HG03108 (cell line): ENCODE data around the gene SCNM1.
"Not testable (repeated sequence)": the region's sequence is repeated elsewhere in the genome, so short reads cannot be mapped to it uniquely, and the experiment has no call there.

ENCODE experiments used
- ATAC-seq: cut with Tn5 transposase; IDR thresholded peaks from one replicate; pipeline ENCODE4 v1.9.1; 2021; ENCODE audit warnings: moderate library complexity; ENCODE audit not compliant: unreplicated experiment

Gene SCNM1

DNA sequence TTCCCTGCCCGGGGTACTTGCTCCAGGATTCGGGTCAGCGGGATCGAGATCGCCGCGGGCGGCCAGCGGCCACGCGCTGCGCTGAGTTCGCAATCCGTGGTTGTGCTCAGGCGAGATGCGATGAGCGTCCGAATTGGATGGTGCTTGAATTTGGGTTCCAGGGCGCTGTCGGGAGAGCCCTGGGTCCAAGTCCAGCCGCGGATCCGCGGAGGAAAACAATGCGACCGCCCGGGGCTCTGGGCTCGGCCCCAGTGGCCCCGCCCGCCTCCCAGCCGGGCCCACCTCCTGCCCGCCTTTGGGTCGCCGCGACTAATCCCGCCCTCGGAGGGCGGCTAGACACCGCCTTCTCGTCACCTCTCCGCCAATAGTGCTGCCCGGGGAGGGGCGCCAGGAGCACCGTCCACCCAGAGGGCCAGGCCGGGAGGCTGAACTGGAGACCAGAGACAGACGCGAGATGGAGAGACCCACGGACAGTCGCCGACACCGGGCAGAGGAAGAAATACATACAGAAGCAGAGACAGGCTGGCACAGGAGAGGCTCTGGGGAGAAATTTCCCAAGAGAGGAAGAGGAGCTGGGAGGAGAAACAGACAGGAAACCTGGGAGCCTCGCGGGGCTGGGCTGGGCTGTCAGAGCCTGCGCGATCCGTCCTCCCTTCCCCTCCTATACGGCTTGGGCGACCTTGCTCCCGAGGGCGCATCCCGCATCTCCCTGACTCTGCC, 19.4 kb upstream of the SCNM1 start, which contains the start of gene SEMA6C:
SEMA6C (minus strand) TSS at position 220 of the 720 bp plus-strand sequence. CDS start 4,010 bp downstream, outside the sequence.
- peak; percentile 100 for ATAC-seq

DNA sequence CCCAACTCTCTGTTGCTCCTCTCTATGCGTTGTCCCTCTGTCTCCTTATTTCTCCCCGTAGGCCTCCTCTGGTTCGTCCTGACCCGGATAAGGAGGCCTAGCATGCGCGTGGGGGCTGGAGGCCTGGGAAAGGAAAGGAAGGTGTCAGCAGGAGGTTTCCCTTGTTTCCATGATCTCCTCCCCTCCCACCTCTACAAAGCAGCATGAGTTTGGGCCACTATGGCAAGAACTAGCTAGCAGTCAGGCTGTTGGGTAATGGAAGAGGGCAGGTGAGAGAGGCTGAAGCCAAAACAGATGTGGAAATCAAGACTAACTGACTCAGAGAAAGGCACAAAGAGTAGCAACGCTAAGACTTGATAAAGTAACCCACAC, 18.8 kb upstream of the SCNM1 start:
- no peak for ATAC-seq

DNA sequence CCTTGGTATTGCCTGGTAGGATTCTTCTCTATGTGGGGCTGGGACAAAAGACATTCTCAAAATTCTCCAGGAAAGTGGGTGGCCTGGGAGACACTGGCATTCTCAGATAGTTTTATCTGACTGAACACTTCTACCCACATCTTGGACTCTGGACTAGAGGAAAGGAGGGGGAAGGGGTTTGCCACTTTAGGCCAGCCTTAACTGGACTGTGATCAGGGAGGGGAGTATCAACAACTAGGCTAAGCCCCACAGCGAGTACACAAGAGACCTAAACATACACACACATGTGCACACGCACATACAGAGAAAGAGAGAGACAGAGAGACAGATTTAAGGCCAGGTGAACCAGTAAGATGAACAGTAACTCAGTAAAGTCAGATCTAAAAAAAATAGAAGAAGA, 18.3 kb upstream of the SCNM1 start:
- no peak for ATAC-seq

DNA sequence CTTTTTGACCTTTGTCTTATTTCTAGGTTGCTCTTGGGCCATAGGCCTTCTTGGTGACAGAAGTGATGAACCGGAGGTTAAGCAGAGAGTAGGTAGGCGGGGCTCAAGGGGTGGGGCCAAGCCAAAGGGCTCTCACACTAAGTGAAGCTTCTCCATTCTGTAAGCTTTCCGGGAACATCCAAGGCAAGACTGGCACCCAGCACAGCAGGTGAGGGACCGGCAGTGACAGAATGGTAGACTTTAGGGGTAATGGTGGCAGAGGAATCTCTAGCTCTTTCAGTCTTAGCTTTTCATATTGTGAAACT, 9.5 kb upstream of the SCNM1 start, which contains the start of gene TNFAIP8L2:
TNFAIP8L2 (plus strand) TSS at position 135 of the 305 bp plus-strand sequence. CDS start 2,049 bp downstream, outside the sequence.
- peak; percentile 54 for ATAC-seq

DNA sequence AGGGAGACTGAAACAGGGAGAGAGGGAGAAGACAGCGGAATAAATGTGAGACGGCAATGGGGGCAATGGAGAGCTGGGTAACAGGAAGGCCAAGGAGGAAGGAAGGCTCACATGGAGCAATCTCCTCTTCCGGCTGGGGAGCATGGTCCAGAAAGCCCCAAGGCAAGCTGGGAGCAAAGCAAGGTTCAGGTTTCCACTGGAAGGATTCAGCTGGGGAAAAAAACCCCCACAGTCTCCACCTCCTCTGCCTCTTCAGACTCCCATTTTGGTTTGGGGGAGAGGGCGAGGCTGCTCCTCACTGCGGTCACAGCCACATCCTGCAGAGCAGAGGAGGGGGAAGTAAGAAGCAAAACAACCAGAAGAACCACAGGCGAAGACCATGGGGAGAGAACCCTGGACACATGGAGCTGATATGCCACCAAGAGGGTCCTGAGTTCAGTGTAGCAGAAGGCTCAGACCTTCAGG, 8.8 kb upstream of the SCNM1 start:
- ATAC-seq: no peak

DNA sequence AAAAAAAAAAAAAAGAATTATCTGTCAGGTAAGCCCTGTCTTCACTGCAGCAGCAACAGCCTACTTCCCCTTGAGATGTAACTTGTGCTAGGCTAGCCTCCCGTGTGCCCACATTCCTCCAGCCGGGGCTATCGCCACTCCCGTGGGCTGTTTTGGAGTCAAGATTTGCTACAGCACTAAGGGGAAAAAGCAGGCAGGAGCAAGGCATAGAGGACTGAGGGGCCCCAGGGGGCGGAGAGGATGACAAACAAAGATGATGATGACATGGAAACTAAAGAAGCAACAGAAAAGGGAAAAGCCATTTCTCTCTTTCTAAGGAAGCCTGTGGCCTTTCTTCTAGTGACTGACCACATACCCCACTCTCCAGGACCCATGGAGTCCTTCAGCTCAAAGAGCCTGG, 7.6 kb upstream of the SCNM1 start:
- no peak for ATAC-seq

DNA sequence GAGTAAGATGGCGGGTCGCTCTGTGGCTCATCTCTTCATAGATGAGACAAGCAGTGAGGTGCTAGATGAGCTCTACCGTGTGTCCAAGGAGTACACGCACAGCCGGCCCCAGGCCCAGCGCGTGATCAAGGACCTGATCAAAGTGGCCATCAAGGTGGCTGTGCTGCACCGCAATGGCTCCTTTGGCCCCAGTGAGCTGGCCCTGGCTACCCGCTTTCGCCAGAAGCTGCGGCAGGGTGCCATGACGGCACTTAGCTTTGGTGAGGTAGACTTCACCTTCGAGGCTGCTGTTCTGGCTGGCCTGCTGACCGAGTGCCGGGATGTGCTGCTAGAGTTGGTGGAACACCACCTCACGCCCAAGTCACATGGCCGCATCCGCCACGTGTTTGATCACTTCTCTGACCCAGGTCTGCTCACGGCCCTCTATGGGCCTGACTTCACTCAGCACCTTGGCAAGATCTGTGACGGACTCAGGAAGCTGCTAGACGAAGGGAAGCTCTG, 7.1 kb upstream of the SCNM1 start:
- no peak for ATAC-seq

DNA sequence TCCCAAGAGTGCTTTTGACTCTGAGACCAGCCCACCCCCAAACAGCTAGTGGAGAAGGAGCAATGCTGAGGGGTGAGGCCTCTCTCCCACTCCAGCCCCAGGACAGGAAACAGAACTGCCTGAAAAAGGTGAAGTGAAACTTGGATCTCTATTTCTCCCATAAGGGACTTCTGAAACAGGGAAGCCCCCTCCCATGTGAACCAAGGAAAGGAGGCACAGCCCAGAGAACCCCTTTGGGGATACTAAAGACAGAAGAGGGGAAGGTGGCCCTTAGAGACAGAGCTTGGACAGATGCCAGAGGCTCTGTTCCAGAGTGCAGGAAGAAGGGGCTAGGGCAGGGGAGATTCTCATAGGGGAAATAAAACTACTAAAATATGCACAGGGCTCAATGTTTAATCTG, 6.6 kb upstream of the SCNM1 start:
- ATAC-seq: no peak

DNA sequence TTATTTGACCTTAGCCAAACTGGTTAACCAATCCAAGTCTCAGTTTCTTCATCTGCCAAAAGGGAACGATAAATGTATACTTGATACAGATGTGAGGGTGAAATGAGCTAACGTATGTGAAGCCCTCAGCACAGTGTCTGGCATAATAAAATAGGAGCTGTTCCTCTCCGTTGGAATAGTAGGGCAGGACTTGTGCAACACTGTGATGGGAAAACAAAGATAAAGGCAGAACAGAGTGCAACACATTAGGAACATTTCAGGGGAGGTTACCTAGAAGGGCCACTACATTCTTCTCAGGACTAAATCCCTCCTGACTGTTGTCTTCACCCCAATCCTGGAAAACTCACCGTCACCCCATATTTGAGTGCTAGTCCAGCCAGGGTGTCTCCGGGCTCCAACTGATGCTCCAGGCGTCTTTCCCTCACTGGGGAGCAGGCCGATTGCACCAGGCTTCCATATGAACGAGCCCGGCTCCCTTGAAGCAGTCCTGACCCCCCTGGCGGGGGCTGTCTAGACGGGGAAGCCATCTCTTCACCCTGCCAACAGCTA, 1.1 kb upstream of the SCNM1 start:
- ATAC-seq: no peak

DNA sequence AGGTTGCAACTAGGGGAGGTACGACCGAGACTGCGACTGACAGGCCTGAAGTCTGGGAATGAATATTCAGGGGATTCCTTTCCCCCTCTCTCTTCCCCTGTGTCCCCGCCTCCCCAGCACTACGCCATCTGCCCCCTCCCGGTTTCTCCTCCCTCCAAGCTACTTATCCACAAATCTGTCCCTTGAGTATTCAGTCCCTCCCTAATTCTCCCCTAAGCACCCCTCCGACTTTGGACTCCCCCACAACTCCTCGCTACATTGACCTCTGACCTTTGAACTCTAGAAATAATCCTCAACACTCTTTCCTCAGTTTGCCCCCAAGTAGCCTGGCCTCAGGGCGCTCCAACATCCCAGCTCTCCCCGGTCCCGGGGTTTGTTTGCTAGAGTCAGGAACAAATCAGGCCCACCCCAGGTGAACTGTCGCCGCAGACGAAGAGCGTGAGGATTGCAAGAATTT, 635 bp upstream of the SCNM1 start:
- no peak for ATAC-seq

DNA sequence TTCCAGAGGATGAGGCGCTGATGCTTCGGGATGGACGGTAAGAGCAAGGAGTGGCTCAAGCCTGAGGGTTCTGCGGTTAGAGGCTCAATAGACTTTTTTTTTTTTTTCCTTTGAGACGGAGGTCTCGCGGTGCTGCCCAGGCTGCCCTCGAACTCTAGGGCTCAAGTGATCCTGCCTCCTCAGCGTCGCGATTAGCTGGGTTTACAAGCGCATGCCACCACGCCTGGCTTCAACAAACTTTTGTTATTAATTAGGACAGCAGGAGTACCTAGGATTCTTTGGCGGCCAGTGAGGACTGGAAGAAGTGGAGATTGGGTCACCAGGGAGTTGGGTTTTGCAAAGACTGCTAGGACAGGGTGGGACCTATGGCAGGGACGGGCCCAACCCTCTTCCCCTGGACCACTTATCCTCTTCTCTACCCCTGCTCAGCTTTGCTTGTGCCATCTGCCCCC, 587 bp downstream of the SCNM1 start:
- ATAC-seq: peak; percentile 3

DNA sequence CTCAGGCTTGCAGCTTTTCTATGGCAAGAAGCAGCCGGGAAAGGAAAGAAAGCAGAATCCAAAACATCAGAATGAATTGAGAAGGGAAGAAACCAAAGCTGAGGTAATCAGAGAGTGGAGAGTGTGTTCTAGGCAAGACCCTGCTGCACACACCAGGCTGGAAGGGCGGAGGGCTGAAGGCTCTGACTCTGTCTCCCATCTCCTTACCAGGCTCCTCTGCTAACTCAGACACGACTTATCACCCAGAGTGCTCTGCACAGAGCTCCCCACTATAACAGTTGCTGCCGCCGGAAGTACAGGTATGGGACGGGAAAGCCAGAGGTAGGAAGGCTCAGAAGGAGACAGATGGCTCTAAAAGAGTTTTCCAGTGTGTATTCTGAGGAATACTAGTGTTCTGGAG, 1.2 kb downstream of the SCNM1 start:
- ATAC-seq: no peak

DNA sequence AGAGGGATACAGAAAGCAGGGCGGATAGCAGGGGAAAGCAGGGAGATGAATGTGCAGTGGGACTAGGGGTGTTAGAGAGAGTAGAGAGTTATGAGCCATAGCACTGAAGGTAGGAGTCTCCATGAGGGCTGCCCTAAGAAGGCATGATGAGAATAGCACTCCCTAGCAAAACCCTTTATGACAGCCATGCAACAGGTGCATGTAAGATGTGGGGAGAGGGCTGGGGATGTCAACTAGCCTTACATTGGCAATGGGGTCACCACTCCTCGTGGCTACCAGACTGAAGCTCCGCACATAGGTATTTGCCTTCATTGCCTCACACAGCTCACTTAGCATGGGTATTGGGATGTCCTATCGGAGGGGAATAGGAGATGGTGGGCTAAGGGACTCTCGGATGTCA, 5.2 kb downstream of the SCNM1 start:
- no peak for ATAC-seq

DNA sequence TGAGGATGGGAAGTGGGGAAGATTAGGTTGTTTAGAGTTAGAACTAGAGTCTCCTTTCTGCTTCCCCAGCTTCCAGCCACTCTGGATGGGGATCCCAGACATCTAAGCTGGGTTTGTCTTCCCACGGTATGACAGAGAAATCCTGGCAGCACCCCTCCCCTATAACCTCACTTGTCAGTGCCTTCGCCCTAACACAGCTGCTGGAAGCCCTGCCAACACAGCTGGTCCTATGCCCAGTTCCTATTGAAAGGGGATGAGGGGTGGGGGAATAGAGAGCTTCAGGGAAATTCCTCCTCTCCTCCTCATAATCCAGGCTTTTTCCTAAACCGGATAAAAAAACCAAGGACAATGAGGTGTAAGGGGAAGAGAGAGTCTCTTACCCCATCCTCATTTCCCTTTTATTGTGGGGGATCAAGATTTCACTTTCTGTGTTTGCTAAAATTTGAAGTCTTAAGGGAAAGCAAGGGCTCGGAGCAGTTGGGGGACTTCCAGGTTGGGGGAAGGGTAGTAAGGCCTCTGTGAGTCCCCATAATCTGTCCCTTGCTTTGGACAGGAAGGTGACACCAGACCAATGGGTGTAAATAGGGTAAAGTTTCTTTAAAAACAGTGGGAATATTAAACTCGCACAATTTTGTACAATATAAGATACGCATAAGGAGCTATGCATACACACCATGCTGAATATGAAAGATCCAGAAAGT, 9.2 kb downstream of the SCNM1 start:
- no peak for ATAC-seq

DNA sequence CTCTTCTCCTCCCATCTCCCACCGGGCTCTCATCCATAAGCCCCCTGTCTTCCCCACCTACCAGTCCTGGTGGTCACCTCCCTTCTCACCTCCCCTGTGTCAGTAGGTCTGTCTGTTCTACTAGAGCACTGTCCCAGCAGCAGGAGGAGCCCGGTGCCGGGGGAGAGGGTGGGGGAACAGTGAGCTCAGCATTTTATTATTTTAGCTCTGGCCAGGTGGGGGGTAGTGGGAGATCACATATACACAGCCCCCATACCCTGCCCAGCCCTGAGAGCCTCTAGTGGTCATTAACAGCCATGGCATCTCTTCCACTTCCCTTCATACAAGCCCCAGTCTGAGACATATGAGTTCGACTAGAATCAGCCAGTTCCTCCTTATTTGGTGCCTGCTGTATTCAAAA, 9.9 kb downstream of the SCNM1 start, which contains the start of gene TMOD4:
TMOD4 (minus strand) TSS at position 119 of the 400 bp plus-strand sequence. CDS start 1,106 bp downstream, outside the sequence.
- no peak for ATAC-seq

DNA sequence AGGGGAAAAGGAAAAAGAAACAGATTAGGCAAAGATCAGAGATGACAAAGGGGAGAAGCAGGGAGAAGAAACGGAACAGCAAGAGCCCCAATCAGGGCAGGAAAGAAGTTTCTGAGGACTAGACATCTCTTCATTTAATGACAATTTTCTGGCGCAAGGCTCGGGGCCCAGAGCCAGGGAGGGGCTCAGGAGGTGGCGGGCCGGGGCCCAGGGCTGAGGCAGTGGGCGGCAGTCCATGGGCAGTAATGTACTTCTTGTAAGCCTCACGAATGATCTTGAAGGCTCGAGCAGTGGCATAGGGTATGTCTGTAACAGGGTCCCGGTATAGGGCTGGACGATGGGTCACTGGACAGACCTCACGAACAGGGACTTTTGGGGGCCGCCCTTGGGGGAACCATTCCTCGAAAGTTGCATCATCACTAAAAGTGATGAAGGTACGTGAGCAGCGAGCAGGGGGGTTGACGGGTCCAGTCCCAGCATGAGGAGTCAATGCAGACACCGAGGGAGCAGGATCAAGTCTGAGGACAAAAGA, 10.6 kb downstream of the SCNM1 start:
- ATAC-seq: no peak

DNA sequence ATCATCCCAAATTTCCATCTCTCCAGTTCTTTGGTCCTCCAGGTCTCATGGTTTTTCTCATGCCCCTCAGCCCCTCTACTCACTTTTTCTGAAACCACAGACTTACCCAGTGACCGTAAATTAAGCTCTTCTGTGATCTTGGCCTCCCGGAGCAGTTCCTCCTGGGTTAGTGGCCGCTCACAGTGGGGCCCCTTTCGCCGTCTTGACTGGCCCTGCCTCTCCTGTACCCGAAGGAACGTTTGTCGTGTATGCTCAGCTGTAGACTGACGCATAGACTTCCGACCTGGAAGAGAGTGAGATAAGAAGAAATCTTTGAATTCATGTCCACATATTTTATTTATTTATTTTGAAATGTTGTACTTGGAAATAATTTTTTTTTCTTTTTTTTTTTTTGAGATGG, 18.3 kb downstream of the SCNM1 start:
- ATAC-seq: no peak

DNA sequence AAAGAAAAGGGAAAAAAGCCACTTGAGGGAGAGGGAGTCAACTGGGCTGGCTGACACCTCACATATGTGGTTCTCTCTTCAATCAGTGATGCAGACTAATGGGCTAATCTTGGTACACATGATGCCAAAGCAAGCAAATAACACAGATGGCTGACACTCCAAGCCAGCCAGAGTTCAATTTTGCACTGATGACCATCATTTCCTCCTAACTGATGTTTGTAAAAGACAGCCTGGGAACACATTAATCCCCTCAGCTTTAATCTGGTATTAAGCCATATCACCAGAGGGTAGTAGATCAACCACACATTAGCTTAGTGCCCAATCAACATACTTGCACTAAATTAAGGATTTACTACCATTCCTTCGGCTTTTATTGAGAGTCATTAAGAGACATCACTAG, 21.3 kb downstream of the SCNM1 start:
- no peak for ATAC-seq

DNA sequence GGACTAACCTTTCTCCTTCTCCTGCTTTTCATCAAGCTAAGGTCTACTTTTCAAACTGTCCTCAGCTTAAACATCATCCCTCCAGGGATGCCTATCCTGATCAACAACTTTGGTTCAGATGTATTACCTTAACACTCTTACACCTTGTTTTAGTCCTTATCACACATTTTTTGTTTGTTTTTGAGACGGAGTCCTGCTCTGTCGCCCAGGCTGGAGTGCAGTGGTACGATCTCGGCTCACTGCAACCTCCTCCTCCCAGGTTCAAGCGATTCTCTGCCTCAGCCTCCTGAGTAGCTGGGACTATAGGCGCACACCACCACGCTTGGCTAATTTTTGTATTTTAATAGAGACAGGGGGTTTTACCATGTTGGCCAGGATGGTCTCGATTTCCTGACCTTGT, 22.7 kb downstream of the SCNM1 start:
- ATAC-seq: not testable (repeated sequence)

DNA sequence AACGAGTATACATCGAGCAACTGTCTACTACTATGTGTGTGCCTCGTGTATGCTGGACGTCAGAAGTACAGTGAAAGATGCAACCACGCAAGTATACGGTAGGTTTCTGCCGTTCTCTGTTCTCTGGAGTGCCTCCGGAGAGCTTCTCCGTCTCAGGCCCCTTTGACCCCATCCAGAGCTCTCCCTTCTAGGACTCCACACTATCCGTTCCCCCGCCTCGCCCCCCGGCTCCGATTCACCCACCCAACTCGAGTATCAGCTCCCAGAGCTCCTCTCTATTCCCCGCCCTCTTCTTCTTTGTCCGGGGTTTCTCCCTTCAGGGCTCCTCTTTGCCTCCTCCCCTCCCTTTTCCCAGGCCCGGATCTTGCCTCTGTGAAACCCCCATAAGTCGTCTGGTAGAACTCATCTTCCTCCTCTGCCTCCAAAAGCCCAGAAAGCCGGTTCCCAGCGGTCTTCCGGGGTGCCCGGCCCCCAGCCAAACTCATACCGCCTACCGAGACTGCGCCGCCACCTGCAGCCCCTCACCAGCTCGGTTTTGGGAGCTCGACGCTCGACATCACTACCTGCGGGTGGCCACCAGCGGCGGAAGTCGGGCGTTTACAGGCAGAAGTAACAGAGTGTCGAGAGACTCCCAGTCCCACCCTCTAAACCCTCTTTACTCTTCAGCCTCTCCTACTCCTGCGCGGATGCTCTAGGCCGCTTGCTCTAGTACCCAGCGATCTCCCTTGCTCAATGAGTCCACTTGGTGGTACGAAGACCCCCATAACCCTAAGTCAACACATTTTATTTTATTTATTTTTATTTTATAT, 23.9 kb downstream of the SCNM1 start, which contains the start of gene VPS72:
VPS72 (minus strand) TSS at position 561 of the 809 bp plus-strand sequence; CDS start at position 485, 76 bp downstream.
- ATAC-seq: peak; percentile 92
